Keratinocyte (primary cell): ENCODE results near the gene CLSTN2.

Source experiments
- EZH2 ChIP-seq: IDR thresholded peaks from one replicate; pipeline ENCODE4 v1.6.1; 2012; ENCODE audit warnings: inconsistent platforms, mild to moderate bottlenecking, low read length, moderate library complexity
- TF ChIP-seq, protein P1 (sequence below), 3 experiments: IDR thresholded peaks in 1 of 3; conservative IDR thresholded peaks in 1 of 3; optimal IDR thresholded peaks in 1 of 3; 2 replicates in 2 of 3; 3 replicates in 1 of 3; pipeline versions ENCODE3 to v1.5.1; 2011; ENCODE audit warnings: low read length in 3 of 3, mild to moderate bottlenecking in 3 of 3, moderate library complexity in 2 of 3, control low read depth in 1 of 3, inconsistent platforms in 1 of 3; ENCODE audit not compliant: insufficient read depth in 2 of 3; ENCODE audit errors: extremely low read depth in 1 of 3

- no peak for TF ChIP-seq EZH2
- TF ChIP-seq, protein P1, sequence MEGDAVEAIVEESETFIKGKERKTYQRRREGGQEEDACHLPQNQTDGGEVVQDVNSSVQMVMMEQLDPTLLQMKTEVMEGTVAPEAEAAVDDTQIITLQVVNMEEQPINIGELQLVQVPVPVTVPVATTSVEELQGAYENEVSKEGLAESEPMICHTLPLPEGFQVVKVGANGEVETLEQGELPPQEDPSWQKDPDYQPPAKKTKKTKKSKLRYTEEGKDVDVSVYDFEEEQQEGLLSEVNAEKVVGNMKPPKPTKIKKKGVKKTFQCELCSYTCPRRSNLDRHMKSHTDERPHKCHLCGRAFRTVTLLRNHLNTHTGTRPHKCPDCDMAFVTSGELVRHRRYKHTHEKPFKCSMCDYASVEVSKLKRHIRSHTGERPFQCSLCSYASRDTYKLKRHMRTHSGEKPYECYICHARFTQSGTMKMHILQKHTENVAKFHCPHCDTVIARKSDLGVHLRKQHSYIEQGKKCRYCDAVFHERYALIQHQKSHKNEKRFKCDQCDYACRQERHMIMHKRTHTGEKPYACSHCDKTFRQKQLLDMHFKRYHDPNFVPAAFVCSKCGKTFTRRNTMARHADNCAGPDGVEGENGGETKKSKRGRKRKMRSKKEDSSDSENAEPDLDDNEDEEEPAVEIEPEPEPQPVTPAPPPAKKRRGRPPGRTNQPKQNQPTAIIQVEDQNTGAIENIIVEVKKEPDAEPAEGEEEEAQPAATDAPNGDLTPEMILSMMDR (optimal IDR thresholded peaks at IDR 0.05 in 1 of 3, IDR thresholded peaks at IDR 0.05 in 1 of 3, conservative IDR thresholded peaks at IDR 0.05 in 1 of 3; ENCODE audit: extremely low read depth in 1 of 3, insufficient read depth in 2 of 3, low read length in 3 of 3): no peak
Measured at GRCh38 chr3:140467796-140468315, 532.9 kb downstream of the CLSTN2 start.
